ENCODE results near the gene C10orf120. TPM values are rescaled to one million over a fixed set of nuclear protein-coding genes. Genes with fewer than 3 reads are reported as not detected.

Gene C10orf120
- total RNA-seq, 1 donor from 2014 or later, result not detected

GRCh38 chr10:122655524-122656307 is 43.9 kb downstream of the C10orf120 start:
- Mint-ChIP-seq H3K27me3 (ENCODE audit: low read depth) (peaks cover 65% of the 10 kb centered on the region), H3K4me3 (no peak overlapping the region)

GRCh38 chr10:122650331-122650730 is 49.3 kb downstream of the C10orf120 start:
- Mint-ChIP-seq H3K9me3 (no peaks in the 10 kb centered on the region), H3K27me3 (ENCODE audit: low read depth) (peaks cover 64% of the 10 kb centered on the region), H3K36me3 (no peaks in the 10 kb centered on the region), H3K27ac (no peak overlapping the region), H3K4me1 (no peaks in the 10 kb centered on the region), H3K4me3 (no peak overlapping the region)
- TF ChIP-seq CTCF (IDR thresholded peaks at IDR 0.05; ENCODE audit: unreplicated experiment), result no peak
- no peak for DNase-seq (ENCODE audit: low spot score in 2 of 2, unreplicated experiment in 2 of 2)

More at GRCh38 chr10:122655524-122656307, 43.9 kb downstream of the C10orf120 start:
- Mint-ChIP-seq H3K36me3 (no peaks in the 10 kb centered on the region), H3K9me3 (no peaks in the 10 kb centered on the region), H3K27ac (no peak overlapping the region), H3K4me1 (no peaks in the 10 kb centered on the region)
- TF ChIP-seq CTCF (IDR thresholded peaks at IDR 0.05; ENCODE audit: unreplicated experiment), result no peak
- DNase-seq (ENCODE audit: low spot score in 2 of 2, unreplicated experiment in 2 of 2), result no peak

GRCh38 chr10:122649903-122650302 is 49.7 kb downstream of the C10orf120 start:
- H3K27me3 Mint-ChIP-seq (ENCODE audit: low read depth), result peaks cover 62% of the 10 kb centered on the region
- no peaks in the 10 kb centered on the region for H3K36me3 Mint-ChIP-seq
- H3K27ac Mint-ChIP-seq, result no peak overlapping the region
- TF ChIP-seq CTCF (IDR thresholded peaks at IDR 0.05; ENCODE audit: unreplicated experiment), result no peak
- no peaks in the 10 kb centered on the region for H3K4me1 Mint-ChIP-seq
- H3K4me3 Mint-ChIP-seq, result no peak overlapping the region
- H3K9me3 Mint-ChIP-seq, result no peaks in the 10 kb centered on the region
- no peak for DNase-seq (ENCODE audit: low spot score in 2 of 2, unreplicated experiment in 2 of 2)

GRCh38 chr10:122648599-122649428 is 50.8 kb downstream of the C10orf120 start:
- Mint-ChIP-seq H3K27me3 (ENCODE audit: low read depth) (peaks cover 64% of the 10 kb centered on the region), H3K9me3 (no peaks in the 10 kb centered on the region), H3K36me3 (no peaks in the 10 kb centered on the region), H3K27ac (no peak overlapping the region), H3K4me1 (no peaks in the 10 kb centered on the region), H3K4me3 (no peak overlapping the region)
- DNase-seq (ENCODE audit: low spot score in 2 of 2, unreplicated experiment in 2 of 2), result peak in 1 of 2 experiments; percentile 67
- TF ChIP-seq CTCF (IDR thresholded peaks at IDR 0.05; ENCODE audit: unreplicated experiment), result peak; percentile 79

Other genes starting within 250 kb of the C10orf120 start
- gene ARMS2, start 245.2 kb downstream of the C10orf120 start, total RNA-seq, result not detected in 3 replicates
- 12.2 to 13.1 TPM (median 12.5 TPM) in 3 replicates for gene HTRA1, start 238.3 kb downstream of the C10orf120 start, total RNA-seq
- gene DMBT1, start 139.1 kb downstream of the C10orf120 start, total RNA-seq, result 0.05 TPM in 1 of 3 replicates, not detected in the others
- gene CUZD1, start 146.0 kb upstream of the C10orf120 start, total RNA-seq, result not detected in 3 replicates
- gene FAM24B, start 179.7 kb upstream of the C10orf120 start, total RNA-seq, result not detected in 3 replicates
- not detected in 3 replicates for gene FAM24A, start 210.8 kb upstream of the C10orf120 start, total RNA-seq

Measured in mesothelial cell of epicardium (in vitro differentiated cells).